HEK293 (cell line): ENCODE measurements around the gene SEMA4D.

Experiments
- ZBTB21 ChIP-seq: fragments of 450-650 bp; formaldehyde crosslinking; IDR thresholded peaks from 2 replicates; pipeline ENCODE4 v1.5.1; 2017; ENCODE audit warnings: missing biosample characterization, missing genetic modification characterization
- ZNF354C ChIP-seq: fragments of 450-650 bp; formaldehyde crosslinking; IDR thresholded peaks from 2 replicates; pipeline ENCODE4 v1.5.1; 2016; ENCODE audit warnings: missing biosample characterization, missing genetic modification characterization, low read depth, borderline replicate concordance
- ZNF391 ChIP-seq: fragments of 450-650 bp; formaldehyde crosslinking; IDR thresholded peaks from 2 replicates; pipeline ENCODE4 v1.5.1; 2016; ENCODE audit warnings: low read depth, missing biosample characterization, missing genetic modification characterization, borderline replicate concordance
- ZNF544 ChIP-seq: fragments of 450-650 bp; formaldehyde crosslinking; IDR thresholded peaks from 2 replicates; pipeline ENCODE4 v1.5.0; 2017; ENCODE audit warnings: missing biosample characterization, missing genetic modification characterization

- TF ChIP-seq ZNF391 (tag by site-specific recombination) (no peak), ZNF354C (no peak), ZNF544 (tag by site-specific recombination) (no peak), ZBTB21 (tag by site-specific recombination) (no peak)
Measured at GRCh38 chr9:89522261-89522958, 24.5 kb upstream of the SEMA4D start.
